ENCODE measurements around the gene PTGES3.

DNA sequence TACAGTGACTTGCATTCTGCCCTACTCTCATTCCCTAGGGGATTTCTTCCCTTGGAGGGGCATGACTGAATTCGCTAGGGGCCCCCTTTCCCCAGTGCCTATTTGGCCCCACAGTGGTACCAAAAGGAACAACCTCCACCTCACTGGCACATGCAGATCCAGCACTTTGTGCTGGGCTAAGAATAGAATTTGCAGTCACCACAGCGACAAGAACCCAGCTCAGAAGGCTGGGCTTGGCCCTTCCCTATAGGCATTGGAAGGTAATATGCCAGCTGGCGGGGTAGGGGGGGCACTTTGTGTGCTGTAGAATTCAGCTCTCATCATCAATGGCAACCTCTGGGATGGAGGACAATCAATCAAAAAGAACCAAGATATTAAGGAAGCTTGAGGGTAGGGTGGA lies 71.8 kb downstream of the PTGES3 start:
- no peak for TF ChIP-seq POLR2A (IDR thresholded peaks at IDR 0.05)
- TF ChIP-seq, protein P1, sequence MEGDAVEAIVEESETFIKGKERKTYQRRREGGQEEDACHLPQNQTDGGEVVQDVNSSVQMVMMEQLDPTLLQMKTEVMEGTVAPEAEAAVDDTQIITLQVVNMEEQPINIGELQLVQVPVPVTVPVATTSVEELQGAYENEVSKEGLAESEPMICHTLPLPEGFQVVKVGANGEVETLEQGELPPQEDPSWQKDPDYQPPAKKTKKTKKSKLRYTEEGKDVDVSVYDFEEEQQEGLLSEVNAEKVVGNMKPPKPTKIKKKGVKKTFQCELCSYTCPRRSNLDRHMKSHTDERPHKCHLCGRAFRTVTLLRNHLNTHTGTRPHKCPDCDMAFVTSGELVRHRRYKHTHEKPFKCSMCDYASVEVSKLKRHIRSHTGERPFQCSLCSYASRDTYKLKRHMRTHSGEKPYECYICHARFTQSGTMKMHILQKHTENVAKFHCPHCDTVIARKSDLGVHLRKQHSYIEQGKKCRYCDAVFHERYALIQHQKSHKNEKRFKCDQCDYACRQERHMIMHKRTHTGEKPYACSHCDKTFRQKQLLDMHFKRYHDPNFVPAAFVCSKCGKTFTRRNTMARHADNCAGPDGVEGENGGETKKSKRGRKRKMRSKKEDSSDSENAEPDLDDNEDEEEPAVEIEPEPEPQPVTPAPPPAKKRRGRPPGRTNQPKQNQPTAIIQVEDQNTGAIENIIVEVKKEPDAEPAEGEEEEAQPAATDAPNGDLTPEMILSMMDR (IDR thresholded peaks at IDR 0.05) = no peak
- TF ChIP-seq POLR2AphosphoS5 (IDR thresholded peaks at IDR 0.05) = no peak
- no peak for TF ChIP-seq EP300 (IDR thresholded peaks at IDR 0.05; ENCODE audit: low read depth)

All from transverse colon (tissue), 4 donors.